HepG2 (cell line): ENCODE data around the gene SLC12A2.

Experiments
- CHD4 ChIP-seq: fragments of 200-600 bp; sonication (generic); IDR thresholded peaks from 2 replicates; pipeline ENCODE4 v1.7.0; 2017; ENCODE audit warnings: mild to moderate bottlenecking, low read length, borderline replicate concordance
- CTCF ChIP-seq: sonication (generic); formaldehyde crosslinking; IDR thresholded peaks from 2 replicates; pipeline ENCODE4 v1.5.0; 2020; ENCODE audit warnings: mild to moderate bottlenecking, missing genetic modification reagents, moderate library complexity
- EED ChIP-seq: sonication (generic); formaldehyde crosslinking; IDR thresholded peaks from 2 replicates; pipeline ENCODE4 v1.5.0; 2020; ENCODE audit warnings: mild to moderate bottlenecking, missing genetic modification reagents
- FOXP1 ChIP-seq, 2 experiments: fragments of 450-650 bp in 1 of 2; IDR thresholded peaks; 2 replicates each; pipeline ENCODE4 v1.6.1; 2017 to 2018; ENCODE audit warnings: antibody characterized with exemption in 1 of 2
- JUN ChIP-seq: sonication (generic); formaldehyde crosslinking; IDR thresholded peaks from 2 replicates; pipeline ENCODE4 v1.4.0; 2020; ENCODE audit warnings: mild to moderate bottlenecking, missing genetic modification reagents
- KLF16 ChIP-seq, 2 experiments: sonication (generic) in 1 of 2; formaldehyde crosslinking in 1 of 2; IDR thresholded peaks; 2 replicates each; pipeline versions ENCODE4 v1.6.1 to v1.8.0; 2016 to 2023; ENCODE audit warnings: missing genetic modification reagents in 2 of 2, missing compliant biosample characterization in 1 of 2
- NCOA2 ChIP-seq: sonication (generic); formaldehyde crosslinking; IDR thresholded peaks from 2 replicates; pipeline ENCODE4 v1.8.0; 2022; ENCODE audit warnings: inconsistent platforms
- POLR2A ChIP-seq, 2 experiments: IDR thresholded peaks; 2 replicates each; pipeline ENCODE4 v1.6.1; 2011; ENCODE audit warnings: low read depth in 2 of 2, low read length in 2 of 2, mild to moderate bottlenecking in 1 of 2, moderate library complexity in 1 of 2; ENCODE audit not compliant: insufficient read depth in 1 of 2
- RBM39 ChIP-seq: fragments of 200-400 bp; formaldehyde crosslinking; IDR thresholded peaks from one replicate; pipeline ENCODE4 v1.6.1; 2018; ENCODE audit warnings: antibody characterized with exemption, mild to moderate bottlenecking, low read depth, low read length; ENCODE audit not compliant: poor library complexity, severe bottlenecking
- ZGPAT ChIP-seq: IDR thresholded peaks from 2 replicates; pipeline ENCODE4 v1.6.1; 2016; ENCODE audit warnings: mild to moderate bottlenecking
- TF ChIP-seq, protein P1 (sequence below): sonication (generic); formaldehyde crosslinking; IDR thresholded peaks from 2 replicates; pipeline ENCODE4 v1.8.0; 2022; ENCODE audit warnings: missing genetic modification reagents, mild to moderate bottlenecking, moderate library complexity, borderline replicate concordance

- no peak for TF ChIP-seq CHD4
- TF ChIP-seq FOXP1 (IDR thresholded peaks at IDR 0.05): no peak
- TF ChIP-seq FOXP1 (CRISPR knock-in tag; IDR thresholded peaks at IDR 0.05): no peak
- TF ChIP-seq NCOA2: no peak
- no peak for TF ChIP-seq KLF16 (CRISPR knock-in tag; IDR thresholded peaks at IDR 0.05)
- TF ChIP-seq, protein P1, sequence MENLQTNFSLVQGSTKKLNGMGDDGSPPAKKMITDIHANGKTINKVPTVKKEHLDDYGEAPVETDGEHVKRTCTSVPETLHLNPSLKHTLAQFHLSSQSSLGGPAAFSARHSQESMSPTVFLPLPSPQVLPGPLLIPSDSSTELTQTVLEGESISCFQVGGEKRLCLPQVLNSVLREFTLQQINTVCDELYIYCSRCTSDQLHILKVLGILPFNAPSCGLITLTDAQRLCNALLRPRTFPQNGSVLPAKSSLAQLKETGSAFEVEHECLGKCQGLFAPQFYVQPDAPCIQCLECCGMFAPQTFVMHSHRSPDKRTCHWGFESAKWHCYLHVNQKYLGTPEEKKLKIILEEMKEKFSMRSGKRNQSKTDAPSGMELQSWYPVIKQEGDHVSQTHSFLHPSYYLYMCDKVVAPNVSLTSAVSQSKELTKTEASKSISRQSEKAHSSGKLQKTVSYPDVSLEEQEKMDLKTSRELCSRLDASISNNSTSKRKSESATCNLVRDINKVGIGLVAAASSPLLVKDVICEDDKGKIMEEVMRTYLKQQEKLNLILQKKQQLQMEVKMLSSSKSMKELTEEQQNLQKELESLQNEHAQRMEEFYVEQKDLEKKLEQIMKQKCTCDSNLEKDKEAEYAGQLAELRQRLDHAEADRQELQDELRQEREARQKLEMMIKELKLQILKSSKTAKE (CRISPR knock-in tag): no peak
- no peak for TF ChIP-seq ZGPAT (CRISPR knock-in tag)
- TF ChIP-seq POLR2A (IDR thresholded peaks at IDR 0.05; ENCODE audit: insufficient read depth in 1 of 2, low read depth in 2 of 2, low read length in 2 of 2): no peak
- TF ChIP-seq EED (CRISPR knock-in tag): no peak
- no peak for TF ChIP-seq CTCF
- no peak for TF ChIP-seq RBM39
- no peak for TF ChIP-seq JUN (CRISPR knock-in tag)
Measured at GRCh38 chr5:128216285-128216684, 132.7 kb downstream of the SLC12A2 start.
